ENCODE data around the gene SLC41A3.
A peak's percentile ranks its signal among the peaks of the same experiment; 100 is the strongest.

Gene SLC41A3

GRCh38 chr3:126083913-126084767, at the start of gene SLC41A3:
TSS of gene SLC41A3 (minus strand) at chr3:126084124. CDS start at chr3:126068219, 15,905 bp downstream.
- DNase-seq, result peak; percentile 82 to 83

- no peak for DNase-seq
Observed at GRCh38 chr3:126133606-126134005, 49.7 kb upstream of the SLC41A3 start.

GRCh38 chr3:126132751-126133511, 49.0 kb upstream of the SLC41A3 start:
- DNase-seq, result no peak

- DNase-seq, result no peak
Observed at GRCh38 chr3:126131881-126132750, 48.2 kb upstream of the SLC41A3 start.

- DNase-seq, result no peak
Observed at GRCh38 chr3:126130981-126131745, 47.2 kb upstream of the SLC41A3 start.

- DNase-seq, result no peak
Observed at GRCh38 chr3:126130081-126130855, 46.3 kb upstream of the SLC41A3 start.

- DNase-seq, result no peak
Observed at GRCh38 chr3:126129398-126129891, 45.5 kb upstream of the SLC41A3 start.

- no peak for DNase-seq
Observed at GRCh38 chr3:126128504-126129397, 44.8 kb upstream of the SLC41A3 start.

- no peak for DNase-seq
Observed at GRCh38 chr3:126127904-126128303, 44.0 kb upstream of the SLC41A3 start.

- DNase-seq, result no peak
Observed at GRCh38 chr3:126127452-126127851, 43.5 kb upstream of the SLC41A3 start.

GRCh38 chr3:126126811-126127431, 43.0 kb upstream of the SLC41A3 start:
- no peak for DNase-seq

- no peak for DNase-seq
Observed at GRCh38 chr3:126126286-126126685, 42.4 kb upstream of the SLC41A3 start.

- no peak for DNase-seq
Observed at GRCh38 chr3:126125781-126126251, 41.9 kb upstream of the SLC41A3 start.

- DNase-seq, result no peak
Observed at GRCh38 chr3:126125341-126125740, 41.4 kb upstream of the SLC41A3 start.

- no peak for DNase-seq
Observed at GRCh38 chr3:126124896-126125295, 41.0 kb upstream of the SLC41A3 start.

- DNase-seq, result no peak
Observed at GRCh38 chr3:126124148-126124868, 40.4 kb upstream of the SLC41A3 start.

GRCh38 chr3:126121632-126122031, 37.7 kb upstream of the SLC41A3 start:
- no peak for DNase-seq

- no peak for DNase-seq
Observed at GRCh38 chr3:126121074-126121473, 37.1 kb upstream of the SLC41A3 start.

GRCh38 chr3:126119976-126120375, 36.1 kb upstream of the SLC41A3 start:
- no peak for DNase-seq

All from activated CD4-positive, alpha-beta T cell treated with anti-CD3 and anti-CD28 coated beads for 4 hours (primary cell).